Subcutaneous abdominal adipose tissue (tissue), 5 donors: Measurements from ENCODE around the gene RAB25.

Experiments used
- H3K27ac ChIP-seq: one replicate; pipeline ENCODE4 v1.7.0; 2013; ENCODE audit warnings: low read depth, mild to moderate bottlenecking, inconsistent platforms, low read length, moderate library complexity
- H3K27me3 ChIP-seq, 5 donors: one replicate each; pipeline ENCODE4 v1.7.0; 2013; ENCODE audit warnings: low read length in 5 of 5, inconsistent platforms in 1 of 5; ENCODE audit not compliant: control insufficient read depth in 5 of 5, insufficient read depth in 4 of 5
- H3K36me3 ChIP-seq, 5 donors: one replicate each; pipeline ENCODE4 v1.7.0; 2013; ENCODE audit warnings: low read length in 5 of 5; ENCODE audit not compliant: control insufficient read depth in 5 of 5, insufficient read depth in 5 of 5
- H3K4me1 ChIP-seq, 5 donors: one replicate each; pipeline ENCODE4 v1.7.0; 2013; ENCODE audit warnings: low read length in 5 of 5, mild to moderate bottlenecking in 3 of 5, moderate library complexity in 1 of 5; ENCODE audit not compliant: control insufficient read depth in 5 of 5, insufficient read depth in 5 of 5
- H3K4me3 ChIP-seq, 5 donors: one replicate each; pipeline ENCODE4 v1.7.0; 2013; ENCODE audit warnings: low read length in 5 of 5, low read depth in 1 of 5
- H3K9ac ChIP-seq, 5 donors: one replicate each; pipeline ENCODE4 v1.7.0; 2013; ENCODE audit warnings: low read length in 5 of 5, mild to moderate bottlenecking in 4 of 5, moderate library complexity in 3 of 5
- H3K9me3 ChIP-seq, 5 donors: one replicate each; pipeline ENCODE4 v1.7.0; 2013; ENCODE audit warnings: low read length in 5 of 5; ENCODE audit not compliant: control insufficient read depth in 5 of 5
- donor health status: healthy.
- donor health status: healthy.
- donor health status: healthy.
- donor health status: healthy.
- donor health status: healthy.

Gene RAB25

GRCh38 chr1:156098784-156099183, 37.8 kb downstream of the RAB25 start:
- Histone ChIP-seq H3K4me3 (no peak overlapping the region), H3K36me3 (no peaks in the 10 kb centered on the region), H3K4me1 (peaks cover 30 to 57% (median 52%) of the 10 kb centered on the region in 5 donors), H3K9me3 (no peaks in the 10 kb centered on the region), H3K27ac (no peak overlapping the region), H3K9ac (no peak overlapping the region), H3K27me3 (no peaks in the 10 kb centered on the region)

- Histone ChIP-seq H3K27me3 (no peaks in the 10 kb centered on the region), H3K36me3 (no peaks in the 10 kb centered on the region), H3K4me1 (peaks cover 32 to 62% (median 57%) of the 10 kb centered on the region in 5 donors), H3K9me3 (no peaks in the 10 kb centered on the region), H3K9ac (no peak overlapping the region), H3K4me3 (no peak overlapping the region), H3K27ac (no peak overlapping the region)
Measured at GRCh38 chr1:156099282-156099681, 38.3 kb downstream of the RAB25 start.

GRCh38 chr1:156100205-156100995, 39.4 kb downstream of the RAB25 start:
- Histone ChIP-seq H3K36me3 (no peaks in the 10 kb centered on the region), H3K27me3 (no peaks in the 10 kb centered on the region), H3K9me3 (no peaks in the 10 kb centered on the region), H3K4me3 (no peak overlapping the region), H3K9ac (no peak overlapping the region), H3K27ac (no peak overlapping the region), H3K4me1 (peaks cover 42 to 74% (median 68%) of the 10 kb centered on the region in 5 donors)

- H3K9me3 ChIP-seq, result no peaks in the 10 kb centered on the region
- peak overlapping the region in 1 of 5 donors; percentile 37 for H3K4me3 ChIP-seq
- H3K36me3 ChIP-seq, result no peaks in the 10 kb centered on the region
- peak overlapping the region in 1 of 5 donors; percentile 49 for H3K9ac ChIP-seq
- peak overlapping the region; percentile 98 for H3K27ac ChIP-seq
- H3K27me3 ChIP-seq, result no peaks in the 10 kb centered on the region
- H3K4me1 ChIP-seq, result peaks cover 41 to 69% (median 63%) of the 10 kb centered on the region in 5 donors
Measured at GRCh38 chr1:156101880-156102279, 40.9 kb downstream of the RAB25 start.

GRCh38 chr1:156102633-156103511, 41.9 kb downstream of the RAB25 start:
- peak overlapping the region in 4 of 5 donors; percentile 38 to 63 (median 54) for H3K4me3 ChIP-seq
- peak overlapping the region in 3 of 5 donors; percentile 21 to 73 (median 65) for H3K9ac ChIP-seq
- H3K4me1 ChIP-seq, result peaks cover 35 to 65% (median 61%) of the 10 kb centered on the region in 5 donors
- H3K27me3 ChIP-seq, result no peaks in the 10 kb centered on the region
- peak overlapping the region; percentile 98 for H3K27ac ChIP-seq
- no peaks in the 10 kb centered on the region for H3K36me3 ChIP-seq
- no peaks in the 10 kb centered on the region for H3K9me3 ChIP-seq

DNA sequence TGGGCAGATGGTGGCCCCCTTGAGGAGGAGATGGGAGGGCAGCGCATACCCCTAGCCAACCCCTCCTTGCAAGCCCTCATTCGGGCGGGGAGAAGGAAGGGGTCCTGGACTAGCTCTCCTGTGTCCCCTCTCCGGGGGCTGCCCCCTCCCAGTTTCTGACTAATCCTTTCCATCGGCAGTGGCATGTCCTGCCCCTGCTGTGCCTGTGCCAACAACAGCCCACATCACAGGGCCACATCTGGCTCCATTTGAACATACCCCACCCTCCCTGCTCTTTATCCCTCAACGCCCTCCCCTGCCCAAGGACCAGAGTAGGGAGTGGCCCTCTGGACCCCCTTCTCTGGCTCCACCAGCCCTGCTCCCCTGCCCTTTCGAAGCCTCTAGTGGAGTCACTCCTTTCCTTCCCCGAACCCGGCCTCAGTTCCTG, 42.6 kb downstream of the RAB25 start:
- Histone ChIP-seq H3K9me3 (no peaks in the 10 kb centered on the region), H3K27ac (peak overlapping the region; percentile 98), H3K9ac (peak overlapping the region in 4 of 5 donors; percentile 21 to 73 (median 62)), H3K4me3 (peak overlapping the region; percentile 15 to 63 (median 52)), H3K4me1 (peaks cover 35 to 70% (median 66%) of the 10 kb centered on the region in 5 donors), H3K36me3 (no peaks in the 10 kb centered on the region), H3K27me3 (no peaks in the 10 kb centered on the region)

- Histone ChIP-seq H3K27me3 (no peaks in the 10 kb centered on the region), H3K9me3 (no peaks in the 10 kb centered on the region), H3K36me3 (no peaks in the 10 kb centered on the region), H3K4me3 (peak overlapping the region; percentile 15 to 65 (median 52)), H3K9ac (peak overlapping the region; percentile 21 to 80 (median 60)), H3K4me1 (peaks cover 35 to 75% (median 69%) of the 10 kb centered on the region in 5 donors), H3K27ac (peak overlapping the region; percentile 98)
Measured at GRCh38 chr1:156104065-156104810, 43.3 kb downstream of the RAB25 start.

GRCh38 chr1:156104861-156105832, 44.2 kb downstream of the RAB25 start:
- Histone ChIP-seq H3K27ac (peak overlapping the region; percentile 98), H3K36me3 (no peaks in the 10 kb centered on the region), H3K27me3 (no peaks in the 10 kb centered on the region), H3K4me3 (peak overlapping the region; percentile 24 to 65 (median 52)), H3K9me3 (no peaks in the 10 kb centered on the region), H3K4me1 (peaks cover 38 to 79% (median 71%) of the 10 kb centered on the region in 5 donors), H3K9ac (peak overlapping the region; percentile 56 to 80 (median 66))
